Hepatocyte (in vitro differentiated cells): ENCODE data around the gene RPAP2. TPM values are rescaled to one million over a fixed set of nuclear protein-coding genes. Genes with fewer than 3 reads are reported as not detected.

Source experiments
- DNase-seq: peaks from one replicate; pipeline ENCODE4 v3.0.0-alpha.2; 2016; ENCODE audit warnings: low spot score
- H2AFZ ChIP-seq: fragments of 200-600 bp; sonication (generic); 2 replicates; pipeline ENCODE4 v1.6.0; 2016; ENCODE audit warnings: antibody characterized with exemption, mild to moderate bottlenecking
- H3K27ac ChIP-seq: fragments of 200-600 bp; sonication (generic); 2 replicates; pipeline ENCODE4 v1.5.1; 2016; ENCODE audit warnings: mild to moderate bottlenecking
- H3K27me3 ChIP-seq: fragments of 200-600 bp; sonication (generic); 2 replicates; pipeline ENCODE4 v1.6.1; 2016
- H3K36me3 ChIP-seq: fragments of 200-600 bp; sonication (generic); replicated peaks from 2 replicates; pipeline ENCODE4 v1.5.1; 2016; ENCODE audit warnings: low read depth; ENCODE audit not compliant: insufficient read depth
- H3K4me1 ChIP-seq: fragments of 200-600 bp; sonication (generic); 2 replicates; pipeline ENCODE4 v1.5.1; 2016; ENCODE audit warnings: mild to moderate bottlenecking, moderate library complexity; ENCODE audit not compliant: insufficient read depth
- H3K4me2 ChIP-seq: fragments of 200-600 bp; sonication (generic); 2 replicates; pipeline ENCODE4 v1.6.0; 2016
- H3K4me3 ChIP-seq: fragments of 200-600 bp; sonication (generic); 2 replicates; pipeline ENCODE4 v1.5.1; 2016; ENCODE audit warnings: mild to moderate bottlenecking
- H3K79me2 ChIP-seq: fragments of 200-600 bp; sonication (generic); 2 replicates; pipeline ENCODE4 v1.6.0; 2017; ENCODE audit warnings: mild to moderate bottlenecking
- H3K9me2 ChIP-seq: fragments of 200-600 bp; sonication (generic); replicated peaks from 2 replicates; pipeline ENCODE4 v1.6.0; 2017; ENCODE audit warnings: mild to moderate bottlenecking; ENCODE audit not compliant: insufficient read depth
- H3K9me3 ChIP-seq: fragments of 200-600 bp; sonication (generic); 2 replicates; pipeline ENCODE4 v1.5.1; 2016; ENCODE audit warnings: low read depth, mild to moderate bottlenecking
- H4K20me1 ChIP-seq: fragments of 200-600 bp; sonication (generic); 2 replicates; pipeline ENCODE4 v1.6.0; 2016; ENCODE audit warnings: mild to moderate bottlenecking; ENCODE audit not compliant: insufficient read depth, poor library complexity, severe bottlenecking
- CTCF ChIP-seq: fragments of 200-600 bp; sonication (generic); IDR thresholded peaks from 2 replicates; pipeline ENCODE4 v1.5.1; 2016; ENCODE audit warnings: antibody characterized with exemption, mild to moderate bottlenecking; ENCODE audit not compliant: poor library complexity
- EZH2 ChIP-seq: fragments of 200-600 bp; sonication (generic); IDR thresholded peaks from 2 replicates; pipeline ENCODE4 v1.6.1; 2016; ENCODE audit warnings: antibody characterized with exemption, mild to moderate bottlenecking, borderline replicate concordance
- EZH2phosphoT487 ChIP-seq: fragments of 200-600 bp; sonication (generic); IDR thresholded peaks from one replicate; pipeline ENCODE4 v1.6.1; 2018; ENCODE audit warnings: antibody characterized with exemption, mild to moderate bottlenecking, low read depth, moderate library complexity; ENCODE audit not compliant: unreplicated experiment, severe bottlenecking
- WGBS: methylation state at CpG from one replicate; pipeline ENCODE4 v1.1.6; 2016; ENCODE audit warnings: low lambda C conversion rate; ENCODE audit errors: missing lambda C conversion rate; 5-methylcytosine and 5-hydroxymethylcytosine counted together
- polyA plus RNA-seq: library from polyadenylated mRNA; unstranded; fragments of >200 nt; fragmentation: Nextera tagmentation; extraction: Ambion mirVana; gene quantifications from 2 replicates; pipeline ENCODE4 v1.2.1, GENCODE V29; 2016
- total RNA-seq: library from RNA; depleted of rRNA; stranded (reverse); fragments of >200 nt; gene quantifications from 2 replicates; pipeline ENCODE4 v1.2.3, GENCODE V29; 2014

The RPAP2 gene
- total and polyA plus RNA-seq, 2 experiments from 2014 or later: 20.7 to 23.4 TPM

- H3K4me1 ChIP-seq: no peaks in the 10 kb centered on the region
- no peaks in the 10 kb centered on the region for H4K20me1 ChIP-seq
- no peak for TF ChIP-seq EZH2
- TF ChIP-seq EZH2phosphoT487: no peak
- TF ChIP-seq CTCF: no peak
- H3K4me3 ChIP-seq: no peak overlapping the region
- WGBS: 95% methylated on average over 1 of the region's 1 CpG
- H3K27me3 ChIP-seq: no peaks in the 10 kb centered on the region
- no peak overlapping the region for H2AFZ ChIP-seq
- H3K9me2 ChIP-seq: no peaks in the 10 kb centered on the region
- no peaks in the 10 kb centered on the region for H3K79me2 ChIP-seq
- no peak for DNase-seq
- H3K36me3 ChIP-seq: no peaks in the 10 kb centered on the region
- no peaks in the 10 kb centered on the region for H3K9me3 ChIP-seq
- H3K27ac ChIP-seq: no peak overlapping the region
- no peak overlapping the region for H3K4me2 ChIP-seq
Observed at GRCh38 chr1:92439291-92439690, 140.4 kb downstream of the RPAP2 start.

- peak overlapping the region; percentile 62 for H3K27ac ChIP-seq
- H3K36me3 ChIP-seq: no peaks in the 10 kb centered on the region
- no peaks in the 10 kb centered on the region for H3K9me2 ChIP-seq
- H3K4me2 ChIP-seq: peak overlapping the region; percentile 70
- no peak for DNase-seq
- 94% methylated on average over 9 of the region's 9 CpGs for WGBS
- no peak overlapping the region for H3K4me3 ChIP-seq
- no peak for TF ChIP-seq EZH2phosphoT487
- no peak for TF ChIP-seq CTCF
- no peak for TF ChIP-seq EZH2
- H2AFZ ChIP-seq: peak overlapping the region; percentile 63
- H3K79me2 ChIP-seq: no peaks in the 10 kb centered on the region
- H4K20me1 ChIP-seq: no peaks in the 10 kb centered on the region
- no peaks in the 10 kb centered on the region for H3K27me3 ChIP-seq
- H3K4me1 ChIP-seq: no peaks in the 10 kb centered on the region
- H3K9me3 ChIP-seq: no peaks in the 10 kb centered on the region
Observed at GRCh38 chr1:92441316-92441696, 142.4 kb downstream of the RPAP2 start.

GRCh38 chr1:92441697-92442342, 143.0 kb downstream of the RPAP2 start:
- Histone ChIP-seq H3K4me3 (peak overlapping the region; percentile 14), H3K9me3 (no peaks in the 10 kb centered on the region), H2AFZ (peak overlapping the region; percentile 63), H3K9me2 (no peaks in the 10 kb centered on the region), H3K27me3 (no peaks in the 10 kb centered on the region), H4K20me1 (no peaks in the 10 kb centered on the region), H3K4me2 (peak overlapping the region; percentile 70), H3K4me1 (no peaks in the 10 kb centered on the region), H3K36me3 (no peaks in the 10 kb centered on the region), H3K79me2 (no peaks in the 10 kb centered on the region), H3K27ac (peak overlapping the region; percentile 62)
- TF ChIP-seq CTCF (no peak), EZH2phosphoT487 (no peak), EZH2 (no peak)
- DNase-seq: peak; percentile 79
- 51% methylated on average over 31 of the region's 32 CpGs for WGBS
